OCI-LY7 (cell line): Measurements from ENCODE around the gene C1QC. TPM values are rescaled to one million over a fixed set of nuclear protein-coding genes. Genes with fewer than 3 reads are reported as not detected.

Source experiments
- BruUV-seq: library from RNA; stranded (reverse); fragments of 400-500 nt; replicated peaks from 2 replicates; lab custom pipeline; 2021; lab: Mats Ljungman, UMichigan
- CTCF ChIA-PET: fragments of 300-600 bp; sonication (Branson Sonifier 250); formaldehyde crosslinking; loops from one replicate; lab custom pipeline; 2022; ENCODE audit warnings: antibody characterized with exemption; ENCODE audit not compliant: unreplicated experiment; lab: Charles Lee
- POLR2A ChIA-PET: fragments of 300-600 bp; sonication (Branson Sonifier 250); formaldehyde crosslinking; loops from one replicate; lab custom pipeline; 2022; ENCODE audit warnings: antibody characterized with exemption; lab: Charles Lee
- DNase-seq: peaks from one replicate; pipeline ENCODE4 v3.0.0-alpha.2; 2015; ENCODE audit warnings: low spot score
- H2AFZ ChIP-seq: fragments of 200-600 bp; sonication (generic), shearing (Covaris generic); 2 replicates; pipeline ENCODE4 v1.6.1; 2014; ENCODE audit warnings: mild to moderate bottlenecking, antibody characterized with exemption, low read length, moderate library complexity
- H3K27ac ChIP-seq: fragments of 200-600 bp; sonication (generic); 2 replicates; pipeline ENCODE4 v1.5.1; 2014; ENCODE audit warnings: mixed run types, low read depth, mild to moderate bottlenecking, moderate library complexity, low read length, inconsistent platforms; ENCODE audit not compliant: poor library complexity, severe bottlenecking
- H3K36me3 ChIP-seq: fragments of 200-600 bp; sonication (generic); 2 replicates; pipeline ENCODE4 v1.6.1; 2014; ENCODE audit warnings: mild to moderate bottlenecking, antibody characterized with exemption, low read length, moderate library complexity, mixed read lengths; ENCODE audit not compliant: insufficient read depth
- H3K4me1 ChIP-seq: fragments of 200-600 bp; sonication (generic); 2 replicates; pipeline ENCODE4 v1.5.1; 2014; ENCODE audit warnings: mild to moderate bottlenecking, low read length; ENCODE audit not compliant: insufficient read depth, poor library complexity, severe bottlenecking
- H3K4me2 ChIP-seq: fragments of 200-600 bp; sonication (generic); 2 replicates; pipeline ENCODE4 v1.6.1; 2014; ENCODE audit warnings: mild to moderate bottlenecking, low read length
- H3K4me3 ChIP-seq: fragments of 200-600 bp; sonication (generic); 2 replicates; pipeline ENCODE4 v1.5.1; 2014; ENCODE audit warnings: mild to moderate bottlenecking, low read depth, low read length; ENCODE audit not compliant: poor library complexity, severe bottlenecking
- H3K79me2 ChIP-seq: fragments of 200-600 bp; sonication (generic); 2 replicates; pipeline ENCODE4 v1.6.1; 2016; ENCODE audit warnings: low read depth, mild to moderate bottlenecking, low read length, moderate library complexity, mixed read lengths; ENCODE audit not compliant: insufficient read depth
- H3K9me2 ChIP-seq: fragments of 200-600 bp; sonication (generic); 2 replicates; pipeline ENCODE4 v1.6.1; 2016; ENCODE audit warnings: mild to moderate bottlenecking, low read length, mixed read lengths; ENCODE audit not compliant: insufficient read depth
- H3K9me3 ChIP-seq: fragments of 200-600 bp; sonication (generic); 2 replicates; pipeline ENCODE4 v1.6.1; 2014; ENCODE audit warnings: mild to moderate bottlenecking, mixed run types, low read length, mixed read lengths
- H4K20me1 ChIP-seq: fragments of 200-600 bp; sonication (generic); 2 replicates; pipeline ENCODE4 v1.6.1; 2014; ENCODE audit warnings: mild to moderate bottlenecking, antibody characterized with exemption, low read length, moderate library complexity, mixed read lengths; ENCODE audit not compliant: insufficient read depth
- CTCF ChIP-seq: fragments of 200-600 bp; sonication (generic); conservative IDR thresholded peaks from 2 replicates; pipeline ENCODE4 v1.5.1; 2014; ENCODE audit warnings: mild to moderate bottlenecking, antibody characterized with exemption, low read length, moderate library complexity, mixed read lengths
- EZH2phosphoT487 ChIP-seq: fragments of 200-600 bp; sonication (generic); IDR thresholded peaks from 2 replicates; pipeline ENCODE4 v1.6.1; 2018; ENCODE audit warnings: low read depth, borderline replicate concordance, mild to moderate bottlenecking, mixed run types, antibody characterized with exemption, low read length, moderate library complexity, mixed read lengths
- intact Hi-C: fragments of 100-400 bp; cut with micrococcal nuclease; formaldehyde crosslinking; loops from one replicate; pipeline ENCODE4 v1.10.0; 2022; ENCODE audit not compliant: unreplicated experiment
- total RNA-seq, 2 experiments: library from RNA; depleted of rRNA in 1 of 2; stranded (reverse); fragments of >200 nt in 1 of 2; shearing (Covaris generic) in 1 of 2; gene quantifications; 2 replicates each; pipeline ENCODE4 v1.2.3, GENCODE V29; 2014 to 2022

Gene C1QC
- total RNA-seq, 2 experiments from 2014 or later = not detected

GRCh38 chr1:22652881-22653316, 9.5 kb downstream of the C1QC start, which contains the start of gene C1QB:
Gene C1QB (plus strand): TSS chr1:22653236. CDS start chr1:22659463, 6,227 bp downstream.
- BruUV-seq = no TSS peak
- no peak within 1 kb of the TSS for H3K27ac ChIP-seq
- no peaks in the 10 kb centered on the region for H3K36me3 ChIP-seq
- H3K9me3 ChIP-seq = no peaks in the 10 kb centered on the region
- H4K20me1 ChIP-seq = no peaks in the 10 kb centered on the region; the same call in 1 of the 2 replicates
- ChIA-PET POLR2A (no interaction called here), CTCF (no interaction called here)
- no peaks in the 10 kb centered on the region for H3K79me2 ChIP-seq
- no peaks in the 10 kb centered on the region for H3K4me1 ChIP-seq
- H3K9me2 ChIP-seq = no peaks in the 10 kb centered on the region
- intact Hi-C loops = no loop called here
- no peak within 1 kb of the TSS for H2AFZ ChIP-seq
- TF ChIP-seq CTCF (no peak), EZH2phosphoT487 (no peak)
- H3K4me2 ChIP-seq = no peak within 1 kb of the TSS
- H3K4me3 ChIP-seq = no peak within 1 kb of the TSS
- DNase-seq = no peak

- H3K79me2 ChIP-seq = no peaks in the 10 kb centered on the region
- DNase-seq = no peak
- H3K27ac ChIP-seq = no peak overlapping the region
- ChIA-PET CTCF (no interaction called here), POLR2A (no interaction called here)
- no peaks in the 10 kb centered on the region for H4K20me1 ChIP-seq
- H3K9me2 ChIP-seq = no peaks in the 10 kb centered on the region
- no peak overlapping the region for H3K4me3 ChIP-seq
- H3K4me1 ChIP-seq = no peaks in the 10 kb centered on the region
- no TSS peak for BruUV-seq
- intact Hi-C loops = no loop called here
- no peaks in the 10 kb centered on the region for H3K9me3 ChIP-seq
- TF ChIP-seq EZH2phosphoT487 (no peak), CTCF (no peak)
- no peak overlapping the region for H3K4me2 ChIP-seq
- H2AFZ ChIP-seq = no peak overlapping the region
- H3K36me3 ChIP-seq = no peaks in the 10 kb centered on the region
Measured at GRCh38 chr1:22654692-22655091, 11.3 kb downstream of the C1QC start.

GRCh38 chr1:22658385-22659163, 15.1 kb downstream of the C1QC start:
- Histone ChIP-seq H3K4me1 (no peaks in the 10 kb centered on the region), H3K4me3 (no peak overlapping the region), H3K27ac (no peak overlapping the region), H3K9me3 (no peaks in the 10 kb centered on the region), H3K36me3 (no peaks in the 10 kb centered on the region), H3K4me2 (no peak overlapping the region), H3K79me2 (no peaks in the 10 kb centered on the region), H4K20me1 (no peaks in the 10 kb centered on the region), H2AFZ (no peak overlapping the region), H3K9me2 (no peaks in the 10 kb centered on the region)
- CTCF ChIA-PET = no interaction called here
- BruUV-seq = no TSS peak
- TF ChIP-seq CTCF = peak; percentile 66
- TF ChIP-seq EZH2phosphoT487 = no peak
- POLR2A ChIA-PET = no interaction called here
- intact Hi-C loops = no loop called here
- DNase-seq = no peak
